ENCODE results near the gene FAM229A. TPM values are rescaled to one million over a fixed set of nuclear protein-coding genes. Genes with fewer than 3 reads are reported as not detected.

Gene FAM229A
- total RNA-seq, 2 experiments from 2014 or later, result 17.4 to 17.6 TPM

DNA sequence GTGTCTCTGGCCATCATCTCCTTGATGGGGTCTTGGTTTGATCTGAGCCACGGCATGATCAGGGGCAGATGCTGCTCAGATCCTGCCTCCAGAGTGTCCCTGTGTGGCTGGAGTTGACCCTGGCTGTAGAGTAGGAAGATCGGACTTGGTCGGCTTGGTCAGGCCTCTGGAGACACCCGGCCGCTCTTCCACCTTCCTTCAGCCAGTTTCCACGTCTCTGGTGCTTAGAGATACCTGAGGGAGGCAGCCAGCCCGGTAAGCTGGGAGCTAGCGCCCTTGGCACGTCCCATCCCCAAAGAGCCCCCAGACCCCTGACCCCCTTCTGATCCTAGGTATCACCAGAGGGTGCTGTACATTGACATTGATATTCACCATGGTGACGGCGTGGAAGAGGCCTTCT is 35.1 kb downstream of the FAM229A start:
- peaks cover 18% of the 10 kb centered on the region for H3K4me1 Mint-ChIP-seq
- H3K4me3 Mint-ChIP-seq, result no peak overlapping the region
- no peaks in the 10 kb centered on the region for H3K27me3 Mint-ChIP-seq
- ATAC-seq (ENCODE audit: low read depth), result no peak
- peaks cover 48% of the 10 kb centered on the region for H3K36me3 Mint-ChIP-seq
- no peaks in the 10 kb centered on the region for H3K9me3 Mint-ChIP-seq
- no peak overlapping the region for H3K27ac Mint-ChIP-seq
- DNase-seq, result no peak
- POLR2A ChIA-PET, result no interaction called here

DNA sequence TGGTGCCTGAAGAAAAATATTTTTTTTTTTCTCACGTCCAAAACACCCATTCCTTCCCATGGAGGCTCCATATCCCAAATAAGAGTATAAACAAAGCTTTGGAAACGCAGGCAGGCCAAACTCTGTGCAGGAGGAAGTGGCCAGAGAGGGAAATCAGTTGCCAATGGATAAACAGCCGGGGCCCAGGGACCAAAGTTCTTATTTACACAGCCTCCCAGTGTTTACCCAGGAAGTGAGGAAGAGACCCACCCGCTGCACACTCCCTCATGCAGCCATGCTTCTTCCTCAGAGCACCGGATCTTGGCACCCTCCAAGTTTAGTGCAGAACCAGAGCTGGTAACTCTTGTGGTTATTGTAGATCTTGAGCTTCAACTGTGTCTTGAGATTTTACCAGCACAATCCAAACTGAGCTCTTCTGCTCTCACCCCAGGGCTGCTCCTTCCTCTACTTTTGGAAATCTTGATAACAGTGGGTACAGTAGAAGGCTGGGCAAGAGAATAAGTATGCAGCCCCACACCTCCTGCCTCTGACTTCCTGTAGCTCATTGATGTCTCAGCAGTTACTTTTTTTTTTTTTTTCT is 40.5 kb downstream of the FAM229A start:
- Mint-ChIP-seq H3K4me3 (peak overlapping the region; percentile 48), H3K27me3 (no peaks in the 10 kb centered on the region), H3K27ac (peak overlapping the region; percentile 75), H3K36me3 (peaks cover 22% of the 10 kb centered on the region), H3K4me1 (peaks cover 29% of the 10 kb centered on the region), H3K9me3 (no peaks in the 10 kb centered on the region)
- DNase-seq (no peak), ATAC-seq (ENCODE audit: low read depth) (peak; percentile 86)
- POLR2A ChIA-PET, result interaction anchor here (0.7 to 1.8 kb wide), 13 partner anchors 14 to 125 kb away, joined by 3 to 12 read pairs (median 3); partner anchors contain the start of genes BSDC1, HDAC1, IQCC and MARCKSL1

- H3K4me1 Mint-ChIP-seq, result peaks cover 29% of the 10 kb centered on the region
- no peaks in the 10 kb centered on the region for H3K27me3 Mint-ChIP-seq
- DNase-seq (no peak), ATAC-seq (ENCODE audit: low read depth) (no peak)
- H3K9me3 Mint-ChIP-seq, result no peaks in the 10 kb centered on the region
- no peak overlapping the region for H3K27ac Mint-ChIP-seq
- peaks cover 19% of the 10 kb centered on the region for H3K36me3 Mint-ChIP-seq
- POLR2A ChIA-PET, result interaction anchor here (1.2 kb wide), 1 partner anchor 95 kb away, joined by 3 read pairs; no protein-coding TSS in a partner anchor
- H3K4me3 Mint-ChIP-seq, result no peak overlapping the region
Measured at GRCh38 chr1:32318127-32318869, 44.0 kb downstream of the FAM229A start.

GRCh38 chr1:32316903-32317277 is 45.4 kb downstream of the FAM229A start:
- Mint-ChIP-seq H3K4me1 (peaks cover 22% of the 10 kb centered on the region), H3K9me3 (no peaks in the 10 kb centered on the region), H3K4me3 (no peak overlapping the region), H3K27ac (no peak overlapping the region), H3K36me3 (peaks cover 15% of the 10 kb centered on the region), H3K27me3 (no peaks in the 10 kb centered on the region)
- DNase-seq (no peak), ATAC-seq (ENCODE audit: low read depth) (no peak)
- POLR2A ChIA-PET, result interaction anchor here (0.6 kb wide), 1 partner anchor 142 kb away, joined by 3 read pairs; no protein-coding TSS in a partner anchor

DNA sequence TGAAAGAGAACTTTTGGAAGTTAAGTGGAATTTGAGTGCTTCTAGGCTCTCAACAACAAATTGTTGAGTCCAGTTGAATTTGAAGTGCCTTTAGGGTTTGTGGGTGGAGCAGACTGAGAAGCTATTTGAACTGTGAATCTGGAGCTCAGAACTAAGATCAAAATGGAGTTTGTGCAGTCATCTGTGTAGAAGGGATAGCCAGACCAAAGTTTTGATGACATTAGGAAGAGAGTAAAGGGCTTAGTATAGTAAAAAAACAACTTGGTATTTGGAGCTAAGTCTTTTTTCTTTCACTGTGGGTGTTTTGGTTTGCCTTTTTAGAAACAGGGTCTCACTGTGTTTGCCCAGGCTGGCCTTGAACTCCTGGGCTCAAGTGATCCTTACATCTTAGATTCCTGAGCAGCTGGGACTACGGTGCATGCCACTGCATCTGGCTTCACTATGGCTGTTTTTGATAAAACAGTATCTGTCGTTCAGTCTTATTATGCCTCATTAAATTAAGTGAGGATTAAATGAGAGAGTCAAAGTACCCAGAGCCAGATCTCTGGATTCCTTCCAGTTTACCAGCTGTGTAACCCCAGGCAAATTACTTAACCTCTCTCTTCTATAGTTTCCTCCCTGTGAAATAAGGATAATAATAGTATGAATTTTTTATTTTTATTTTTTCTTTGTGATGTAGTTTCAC is 50.4 kb downstream of the FAM229A start:
- peak; percentile 42 for ATAC-seq (ENCODE audit: low read depth)
- POLR2A ChIA-PET, result interaction anchor here (1.0 to 1.3 kb wide), 2 partner anchors 20 to 25 kb away, joined by 3 to 6 read pairs; partner anchors contain the start of gene MARCKSL1

More for the DNA sequence above, 50.4 kb downstream of the FAM229A start:
- Mint-ChIP-seq H3K27ac (peak overlapping the region; percentile 3), H3K36me3 (peaks cover 25% of the 10 kb centered on the region), H3K27me3 (no peaks in the 10 kb centered on the region), H3K9me3 (no peaks in the 10 kb centered on the region), H3K4me3 (no peak overlapping the region), H3K4me1 (peaks cover 34% of the 10 kb centered on the region)
- DNase-seq, result no peak

Other genes with a start within 250 kb of the FAM229A start
- gene TXLNA, start 182.8 kb downstream of the FAM229A start, total RNA-seq, result 10 to 100 TPM; 62.5 to 68.8 TPM
- gene CCDC28B, start 161.9 kb downstream of the FAM229A start, total RNA-seq, result 10 to 100 TPM; 48.6 to 55.6 TPM
- 1 to 10 TPM; 4.9 to 6.0 TPM for gene IQCC, start 156.8 kb downstream of the FAM229A start, total RNA-seq
- under 1 TPM; 0.17 to 0.22 TPM for gene DCDC2B, start 153.4 kb downstream of the FAM229A start, total RNA-seq
- 10 to 100 TPM; 15.7 to 16.5 TPM for gene TMEM234, start 140.1 kb downstream of the FAM229A start, total RNA-seq
- gene EIF3I, start 140.1 kb downstream of the FAM229A start, total RNA-seq, result 100 to 1,000 TPM; 123 to 130 TPM
- 1 to 10 TPM in 1 of 2 experiments, under 1 TPM in 1; 0.88 to 1.1 TPM for gene FAM167B, start 115.3 kb downstream of the FAM229A start, total RNA-seq
- 100 to 1,000 TPM; 460 to 472 TPM for gene LCK, start 111.2 kb downstream of the FAM229A start, total RNA-seq
- gene HDAC1, start 70.4 kb downstream of the FAM229A start, total RNA-seq, result 100 to 1,000 TPM; 195 to 197 TPM
- 10 to 100 TPM; 21.7 to 22.0 TPM for gene MARCKSL1, start 26.3 kb downstream of the FAM229A start, total RNA-seq
- gene TSSK3, start 54 bp upstream of the FAM229A start, total RNA-seq, result 1 to 10 TPM in 1 of 2 experiments, under 1 TPM in 1; 0.51 to 1.6 TPM
- gene BSDC1, start 32.0 kb upstream of the FAM229A start, total RNA-seq, result 10 to 100 TPM; 58.0 to 63.2 TPM
- gene ZBTB8B, start 102.6 kb upstream of the FAM229A start, total RNA-seq, result not detected
- gene ZBTB8A, start 176.9 kb upstream of the FAM229A start, total RNA-seq, result under 1 TPM in 1 of 2 experiments, not detected in 1; 0.06 TPM